ENCODE results near the gene KAT2A. TPM values are rescaled to one million over a fixed set of nuclear protein-coding genes. Genes with fewer than 3 reads are reported as not detected.

KAT2A gene
- polyA plus RNA-seq, 1 donor (not counting 4 experiments of a cell fraction or from before 2014, with no cell fraction given): 28.2 TPM

- Histone ChIP-seq H3K9ac (ENCODE audit: control insufficient read depth, extremely low read depth, insufficient read depth, low read length) (no peak overlapping the region), H3K4me1 (ENCODE audit: control insufficient read depth, extremely low read depth, insufficient read depth, low read length) (peaks cover 5% of the 10 kb centered on the region), H2AFZ (ENCODE audit: control insufficient read depth, low read length) (no peak overlapping the region), H3K4me3 (ENCODE audit: control insufficient read depth in 2 of 3, extremely low read depth in 1 of 3, insufficient read depth in 2 of 3, low read depth in 1 of 3, low read length in 3 of 3) (no peak overlapping the region), H3K9me1 (ENCODE audit: control insufficient read depth, extremely low read depth, insufficient read depth, low read length) (no peaks in the 10 kb centered on the region), H3K9me3 (ENCODE audit: control insufficient read depth, low read depth, low read length) (no peaks in the 10 kb centered on the region), H3K4me2 (ENCODE audit: control insufficient read depth, extremely low read depth, insufficient read depth, low read depth, low read length) (no peak overlapping the region), H3K27me3 (ENCODE audit: control insufficient read depth, extremely low read depth, insufficient read depth, low read length) (no peaks in the 10 kb centered on the region), H4K20me1 (ENCODE audit: control insufficient read depth, extremely low read depth, insufficient read depth, low read length) (no peaks in the 10 kb centered on the region), H3K36me3 (ENCODE audit: control insufficient read depth in 2 of 2, extremely low read depth in 1 of 2, insufficient read depth in 2 of 2, low read length in 2 of 2) (no peaks in the 10 kb centered on the region), H3K79me2 (ENCODE audit: control insufficient read depth, insufficient read depth, low read length) (no peaks in the 10 kb centered on the region), H3K27ac (ENCODE audit: control insufficient read depth, insufficient read depth, low read length) (no peak overlapping the region)
- dilution Hi-C loops (cut with MboI; ENCODE audit: extremely low pct_ligation_motif_present, low sequenced_read_pairs): no loop called here
- FAIRE-seq (no peak), DNase-seq (ENCODE audit: low read depth, low spot score) (no peak)
- no peak for TF ChIP-seq EZH2 (IDR thresholded peaks at IDR 0.05; ENCODE audit: low read length)
- TF ChIP-seq CTCF (optimal IDR thresholded peaks at IDR 0.05 in 1 of 3, IDR thresholded peaks at IDR 0.05 in 1 of 3, conservative IDR thresholded peaks at IDR 0.05 in 1 of 3; ENCODE audit: extremely low read depth in 1 of 3, insufficient read depth in 2 of 3, low read length in 3 of 3): no peak
Observed at GRCh38 chr17:42160531-42160910, 39.4 kb upstream of the KAT2A start.

- no peak for DNase-seq (ENCODE audit: low read depth, low spot score)
- Histone ChIP-seq H3K79me2 (ENCODE audit: control insufficient read depth, insufficient read depth, low read length) (no peaks in the 10 kb centered on the region), H2AFZ (ENCODE audit: control insufficient read depth, low read length) (no peak overlapping the region), H3K4me1 (ENCODE audit: control insufficient read depth, extremely low read depth, insufficient read depth, low read length) (peaks cover 6% of the 10 kb centered on the region), H3K9ac (ENCODE audit: control insufficient read depth, extremely low read depth, insufficient read depth, low read length) (no peak overlapping the region), H3K27me3 (ENCODE audit: control insufficient read depth, extremely low read depth, insufficient read depth, low read length) (no peaks in the 10 kb centered on the region), H3K27ac (ENCODE audit: control insufficient read depth, insufficient read depth, low read length) (no peak overlapping the region), H3K9me3 (ENCODE audit: control insufficient read depth, low read depth, low read length) (no peaks in the 10 kb centered on the region), H4K20me1 (ENCODE audit: control insufficient read depth, extremely low read depth, insufficient read depth, low read length) (no peaks in the 10 kb centered on the region), H3K9me1 (ENCODE audit: control insufficient read depth, extremely low read depth, insufficient read depth, low read length) (no peaks in the 10 kb centered on the region), H3K4me3 (ENCODE audit: control insufficient read depth in 2 of 3, extremely low read depth in 1 of 3, insufficient read depth in 2 of 3, low read depth in 1 of 3, low read length in 3 of 3) (no peak overlapping the region), H3K4me2 (ENCODE audit: control insufficient read depth, extremely low read depth, insufficient read depth, low read depth, low read length) (no peak overlapping the region), H3K36me3 (ENCODE audit: control insufficient read depth in 2 of 2, extremely low read depth in 1 of 2, insufficient read depth in 2 of 2, low read length in 2 of 2) (no peaks in the 10 kb centered on the region)
- FAIRE-seq: no peak
- dilution Hi-C loops (cut with MboI; ENCODE audit: extremely low pct_ligation_motif_present, low sequenced_read_pairs): no loop called here
- TF ChIP-seq EZH2 (IDR thresholded peaks at IDR 0.05; ENCODE audit: low read length) (no peak), CTCF (optimal IDR thresholded peaks at IDR 0.05 in 1 of 3, IDR thresholded peaks at IDR 0.05 in 1 of 3, conservative IDR thresholded peaks at IDR 0.05 in 1 of 3; ENCODE audit: extremely low read depth in 1 of 3, insufficient read depth in 2 of 3, low read length in 3 of 3) (no peak)
Observed at GRCh38 chr17:42159796-42160530, 38.8 kb upstream of the KAT2A start.

All from keratinocyte (primary cell).